K562 (cell line): ENCODE results near the gene HDAC6. TPM values are rescaled to one million over a fixed set of nuclear protein-coding genes. Genes with fewer than 3 reads are reported as not detected.
A peak's percentile ranks its signal among the peaks of the same experiment; 100 is the strongest.

Experiments
- DNMT1 ChIP-seq: fragments of 450-650 bp; IDR thresholded peaks from 2 replicates; pipeline ENCODE4 v1.6.1; 2016; ENCODE audit warnings: antibody characterized with exemption, mild to moderate bottlenecking
- KHSRP ChIP-seq: fragments of 450-650 bp; IDR thresholded peaks from 2 replicates; pipeline ENCODE4 v1.6.1; 2017
- LCOR ChIP-seq: sonication (generic); formaldehyde crosslinking; IDR thresholded peaks from 2 replicates; pipeline ENCODE4 v1.8.0; 2022; ENCODE audit warnings: mild to moderate bottlenecking, missing genetic modification reagents
- MTA1 ChIP-seq: fragments of 450-650 bp; IDR thresholded peaks from 2 replicates; pipeline ENCODE4 v1.6.1; 2017; ENCODE audit warnings: borderline replicate concordance
- MTA2 ChIP-seq: fragments of 450-650 bp; IDR thresholded peaks from 2 replicates; pipeline ENCODE4 v1.6.1; 2016; ENCODE audit warnings: low read depth
- NCOA1 ChIP-seq: fragments of 450-650 bp; IDR thresholded peaks from 2 replicates; pipeline ENCODE4 v1.6.1; 2016; ENCODE audit warnings: low read depth
- NFRKB ChIP-seq: fragments of 450-650 bp; IDR thresholded peaks from 2 replicates; pipeline ENCODE4 v1.6.1; 2016; ENCODE audit warnings: low read depth
- RBM15 ChIP-seq: fragments of 200-400 bp; formaldehyde crosslinking; IDR thresholded peaks from 2 replicates; pipeline ENCODE4 v1.6.1; 2018; ENCODE audit warnings: mild to moderate bottlenecking, low read length, moderate library complexity; ENCODE audit not compliant: insufficient read depth
- TAF7 ChIP-seq: fragments of 450-650 bp; IDR thresholded peaks from 2 replicates; pipeline ENCODE4 v1.6.1; 2016; ENCODE audit warnings: missing genetic modification characterization, missing compliant biosample characterization
- ZFP1 ChIP-seq: fragments of 450-650 bp; formaldehyde crosslinking; IDR thresholded peaks from 2 replicates; pipeline ENCODE4 v1.4.0; 2020; ENCODE audit warnings: mild to moderate bottlenecking, mixed read lengths
- ZNF146 ChIP-seq: IDR thresholded peaks from one replicate; pipeline ENCODE4 v1.6.1; 2018; ENCODE audit warnings: missing compliant biosample characterization; ENCODE audit not compliant: unreplicated experiment
- ZNF780A ChIP-seq: fragments of 250-450 bp; sonication (Bioruptor Pico); IDR thresholded peaks from 2 replicates; pipeline ENCODE4 v1.5.0; 2021; ENCODE audit warnings: mild to moderate bottlenecking
- polyA plus RNA-seq, 8 experiments: library from polyadenylated mRNA; depleted of rRNA in 4 of 8; stranded (reverse) in 5 of 8; unstranded in 3 of 8; fragments of >200 nt; fragmentation: Nextera tagmentation in 2 of 8; fragmentation: Illumina TruSeq in 1 of 8; extraction: Ambion mirVana in 2 of 8; extraction: Trizol in 1 of 8; gene quantifications; 2 replicates each; pipeline versions ENCODE4 v1.2.1 to v1.2.3, GENCODE V29; 2011 to 2014; ENCODE audit warnings: inconsistent platforms in 1 of 8, missing spikeins in 1 of 8
- total RNA-seq, 7 experiments: library from RNA; depleted of rRNA in 6 of 7; stranded (reverse); fragments of >200 nt in 6 of 7; fragmentation: Illumina TruSeq in 2 of 7; extraction: Trizol in 2 of 7; gene quantifications; 2 replicates each; pipeline versions ENCODE4 v1.2.1 to v1.2.3, GENCODE V29; 2011 to 2021; ENCODE audit warnings: low replicate concordance in 1 of 7
- TF ChIP-seq, protein P1 (sequence below): fragments of 450-650 bp; formaldehyde crosslinking; IDR thresholded peaks from 2 replicates; pipeline ENCODE4 v1.4.0; 2020; ENCODE audit warnings: mild to moderate bottlenecking, moderate library complexity
- TF ChIP-seq, protein P2 (sequence below), 2 experiments: fragments of 450-650 bp; IDR thresholded peaks; 2 replicates each; pipeline ENCODE4 v1.6.1; 2016
- TF ChIP-seq, protein P3 (sequence below): fragments of 250-450 bp; sonication (Bioruptor Pico); IDR thresholded peaks from 2 replicates; pipeline ENCODE4 v1.4.0; 2020; ENCODE audit warnings: mild to moderate bottlenecking, moderate library complexity
- TF ChIP-seq, protein P4 (sequence below): fragments of 450-650 bp; IDR thresholded peaks from 2 replicates; pipeline ENCODE4 v1.6.1; 2016
- TF ChIP-seq, protein P5 (sequence below), 2 experiments: fragments of 250-450 bp in 1 of 2; fragments of 450-650 bp in 1 of 2; sonication (Bioruptor Pico) in 1 of 2; IDR thresholded peaks; 2 replicates each; pipeline versions ENCODE4 v1.6.1 to v1.8.0; 2016 to 2021; ENCODE audit warnings: mild to moderate bottlenecking in 2 of 2, moderate library complexity in 2 of 2, missing compliant biosample characterization in 1 of 2, missing genetic modification characterization in 1 of 2
- TF ChIP-seq, protein P6 (sequence below), 2 experiments: fragments of 450-650 bp; IDR thresholded peaks; 2 replicates each; pipeline ENCODE4 v1.6.1; 2018; ENCODE audit warnings: mild to moderate bottlenecking in 2 of 2, low read depth in 1 of 2; ENCODE audit not compliant: partially characterized antibody in 2 of 2

HDAC6 gene
- total and polyA plus RNA-seq, 9 of the 15 experiments (the other 6 are each of a cell fraction or from before 2014, with no cell fraction given) = 29.9 to 101 (median 71.2) TPM

DNA sequence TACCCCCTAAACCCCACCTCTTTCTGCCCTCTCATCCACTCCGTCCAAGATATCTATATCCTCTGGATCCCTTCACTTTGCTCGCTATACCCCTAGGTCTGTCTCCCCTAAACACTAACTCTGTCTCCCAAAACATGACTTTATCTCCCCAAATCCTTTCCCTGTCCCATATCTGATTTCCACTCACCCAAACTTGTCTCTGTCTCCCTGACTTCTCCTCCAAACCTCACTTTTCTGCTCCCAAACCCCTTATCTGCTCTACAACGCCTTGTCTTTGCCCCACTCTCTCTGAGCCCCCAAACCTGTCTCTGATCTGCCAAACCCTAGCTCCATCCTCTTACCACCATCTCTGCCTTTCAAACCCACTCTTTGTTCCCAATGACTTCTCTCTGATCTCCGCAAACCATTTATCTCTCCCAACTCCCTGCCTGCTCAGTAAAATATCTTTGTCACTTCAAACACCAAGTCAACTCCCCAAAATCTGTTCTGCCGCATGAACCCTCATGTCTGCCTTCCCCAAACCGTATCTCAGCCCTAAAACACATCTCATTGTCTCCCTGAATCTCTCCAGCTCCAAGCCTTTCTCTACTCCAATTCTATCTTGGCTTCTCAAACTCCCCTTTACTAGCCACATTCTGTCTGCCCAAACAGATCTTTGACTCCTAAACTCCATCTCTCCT lies 14.9 kb upstream of the HDAC6 start (continued):
- TF ChIP-seq, protein P1, sequence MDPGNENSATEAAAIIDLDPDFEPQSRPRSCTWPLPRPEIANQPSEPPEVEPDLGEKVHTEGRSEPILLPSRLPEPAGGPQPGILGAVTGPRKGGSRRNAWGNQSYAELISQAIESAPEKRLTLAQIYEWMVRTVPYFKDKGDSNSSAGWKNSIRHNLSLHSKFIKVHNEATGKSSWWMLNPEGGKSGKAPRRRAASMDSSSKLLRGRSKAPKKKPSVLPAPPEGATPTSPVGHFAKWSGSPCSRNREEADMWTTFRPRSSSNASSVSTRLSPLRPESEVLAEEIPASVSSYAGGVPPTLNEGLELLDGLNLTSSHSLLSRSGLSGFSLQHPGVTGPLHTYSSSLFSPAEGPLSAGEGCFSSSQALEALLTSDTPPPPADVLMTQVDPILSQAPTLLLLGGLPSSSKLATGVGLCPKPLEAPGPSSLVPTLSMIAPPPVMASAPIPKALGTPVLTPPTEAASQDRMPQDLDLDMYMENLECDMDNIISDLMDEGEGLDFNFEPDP (CRISPR knock-in tag) = no peak
- TF ChIP-seq NCOA1 = 0 out of 2 replicates have a peak, but pooled peaks have one; percentile 8
- peak; percentile 16; the same call in 1 of the 2 replicates for TF ChIP-seq MTA1
- TF ChIP-seq TAF7 (tag) = 0 out of 2 replicates have a peak, but pooled peaks have one; percentile 1
- no peak for TF ChIP-seq KHSRP
- TF ChIP-seq, protein P2, sequence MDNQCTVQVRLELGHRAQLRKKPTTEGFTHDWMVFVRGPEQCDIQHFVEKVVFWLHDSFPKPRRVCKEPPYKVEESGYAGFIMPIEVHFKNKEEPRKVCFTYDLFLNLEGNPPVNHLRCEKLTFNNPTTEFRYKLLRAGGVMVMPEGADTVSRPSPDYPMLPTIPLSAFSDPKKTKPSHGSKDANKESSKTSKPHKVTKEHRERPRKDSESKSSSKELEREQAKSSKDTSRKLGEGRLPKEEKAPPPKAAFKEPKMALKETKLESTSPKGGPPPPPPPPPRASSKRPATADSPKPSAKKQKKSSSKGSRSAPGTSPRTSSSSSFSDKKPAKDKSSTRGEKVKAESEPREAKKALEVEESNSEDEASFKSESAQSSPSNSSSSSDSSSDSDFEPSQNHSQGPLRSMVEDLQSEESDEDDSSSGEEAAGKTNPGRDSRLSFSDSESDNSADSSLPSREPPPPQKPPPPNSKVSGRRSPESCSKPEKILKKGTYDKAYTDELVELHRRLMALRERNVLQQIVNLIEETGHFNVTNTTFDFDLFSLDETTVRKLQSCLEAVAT (IDR thresholded peaks at IDR 0.05) = peak in 1 of 2 experiments; percentile 89; a peak in 3 of 4 replicates
- TF ChIP-seq MTA2 = no peak
- TF ChIP-seq DNMT1 = 0 out of 2 replicates have a peak, but pooled peaks have one; percentile 19
- no peak for TF ChIP-seq RBM15
- TF ChIP-seq, protein P3, sequence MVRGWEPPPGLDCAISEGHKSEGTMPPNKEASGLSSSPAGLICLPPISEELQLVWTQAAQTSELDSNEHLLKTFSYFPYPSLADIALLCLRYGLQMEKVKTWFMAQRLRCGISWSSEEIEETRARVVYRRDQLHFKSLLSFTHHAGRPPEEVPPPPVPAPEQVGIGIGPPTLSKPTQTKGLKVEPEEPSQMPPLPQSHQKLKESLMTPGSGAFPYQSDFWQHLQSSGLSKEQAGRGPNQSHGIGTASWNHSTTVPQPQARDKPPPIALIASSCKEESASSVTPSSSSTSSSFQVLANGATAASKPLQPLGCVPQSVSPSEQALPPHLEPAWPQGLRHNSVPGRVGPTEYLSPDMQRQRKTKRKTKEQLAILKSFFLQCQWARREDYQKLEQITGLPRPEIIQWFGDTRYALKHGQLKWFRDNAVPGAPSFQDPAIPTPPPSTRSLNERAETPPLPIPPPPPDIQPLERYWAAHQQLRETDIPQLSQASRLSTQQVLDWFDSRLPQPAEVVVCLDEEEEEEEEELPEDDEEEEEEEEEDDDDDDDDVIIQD (CRISPR knock-in tag) = no peak
- TF ChIP-seq NFRKB = 0 out of 2 replicates have a peak, but pooled peaks have one; percentile 25
- TF ChIP-seq, protein P4, sequence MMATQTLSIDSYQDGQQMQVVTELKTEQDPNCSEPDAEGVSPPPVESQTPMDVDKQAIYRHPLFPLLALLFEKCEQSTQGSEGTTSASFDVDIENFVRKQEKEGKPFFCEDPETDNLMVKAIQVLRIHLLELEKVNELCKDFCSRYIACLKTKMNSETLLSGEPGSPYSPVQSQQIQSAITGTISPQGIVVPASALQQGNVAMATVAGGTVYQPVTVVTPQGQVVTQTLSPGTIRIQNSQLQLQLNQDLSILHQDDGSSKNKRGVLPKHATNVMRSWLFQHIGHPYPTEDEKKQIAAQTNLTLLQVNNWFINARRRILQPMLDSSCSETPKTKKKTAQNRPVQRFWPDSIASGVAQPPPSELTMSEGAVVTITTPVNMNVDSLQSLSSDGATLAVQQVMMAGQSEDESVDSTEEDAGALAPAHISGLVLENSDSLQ = no peak
- no peak for TF ChIP-seq ZFP1 (CRISPR knock-in tag)
- TF ChIP-seq, protein P5, sequence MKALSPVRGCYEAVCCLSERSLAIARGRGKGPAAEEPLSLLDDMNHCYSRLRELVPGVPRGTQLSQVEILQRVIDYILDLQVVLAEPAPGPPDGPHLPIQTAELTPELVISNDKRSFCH (CRISPR knock-in tag; IDR thresholded peaks at IDR 0.05) = no peak
- TF ChIP-seq, protein P5 (tag; IDR thresholded peaks at IDR 0.05) = no peak
- TF ChIP-seq, protein P6, sequence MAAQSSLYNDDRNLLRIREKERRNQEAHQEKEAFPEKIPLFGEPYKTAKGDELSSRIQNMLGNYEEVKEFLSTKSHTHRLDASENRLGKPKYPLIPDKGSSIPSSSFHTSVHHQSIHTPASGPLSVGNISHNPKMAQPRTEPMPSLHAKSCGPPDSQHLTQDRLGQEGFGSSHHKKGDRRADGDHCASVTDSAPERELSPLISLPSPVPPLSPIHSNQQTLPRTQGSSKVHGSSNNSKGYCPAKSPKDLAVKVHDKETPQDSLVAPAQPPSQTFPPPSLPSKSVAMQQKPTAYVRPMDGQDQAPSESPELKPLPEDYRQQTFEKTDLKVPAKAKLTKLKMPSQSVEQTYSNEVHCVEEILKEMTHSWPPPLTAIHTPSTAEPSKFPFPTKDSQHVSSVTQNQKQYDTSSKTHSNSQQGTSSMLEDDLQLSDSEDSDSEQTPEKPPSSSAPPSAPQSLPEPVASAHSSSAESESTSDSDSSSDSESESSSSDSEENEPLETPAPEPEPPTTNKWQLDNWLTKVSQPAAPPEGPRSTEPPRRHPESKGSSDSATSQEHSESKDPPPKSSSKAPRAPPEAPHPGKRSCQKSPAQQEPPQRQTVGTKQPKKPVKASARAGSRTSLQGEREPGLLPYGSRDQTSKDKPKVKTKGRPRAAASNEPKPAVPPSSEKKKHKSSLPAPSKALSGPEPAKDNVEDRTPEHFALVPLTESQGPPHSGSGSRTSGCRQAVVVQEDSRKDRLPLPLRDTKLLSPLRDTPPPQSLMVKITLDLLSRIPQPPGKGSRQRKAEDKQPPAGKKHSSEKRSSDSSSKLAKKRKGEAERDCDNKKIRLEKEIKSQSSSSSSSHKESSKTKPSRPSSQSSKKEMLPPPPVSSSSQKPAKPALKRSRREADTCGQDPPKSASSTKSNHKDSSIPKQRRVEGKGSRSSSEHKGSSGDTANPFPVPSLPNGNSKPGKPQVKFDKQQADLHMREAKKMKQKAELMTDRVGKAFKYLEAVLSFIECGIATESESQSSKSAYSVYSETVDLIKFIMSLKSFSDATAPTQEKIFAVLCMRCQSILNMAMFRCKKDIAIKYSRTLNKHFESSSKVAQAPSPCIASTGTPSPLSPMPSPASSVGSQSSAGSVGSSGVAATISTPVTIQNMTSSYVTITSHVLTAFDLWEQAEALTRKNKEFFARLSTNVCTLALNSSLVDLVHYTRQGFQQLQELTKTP (IDR thresholded peaks at IDR 0.05; ENCODE audit: low read depth in 1 of 2, partially characterized antibody in 2 of 2) = peak in 1 of 2 experiments; percentile 33
- no peak for TF ChIP-seq LCOR (CRISPR knock-in tag)
- no peak for TF ChIP-seq ZNF146 (CRISPR knock-in tag)
- no peak for TF ChIP-seq ZNF780A (CRISPR knock-in tag)
